Right lobe of liver (tissue), 6 donors: Measurements from ENCODE around the gene NAALADL2. TPM values are rescaled to one million over a fixed set of nuclear protein-coding genes. Genes with fewer than 3 reads are reported as not detected.

Source experiments
- ATAC-seq, 4 donors: fragments of 200-7000 bp; cut with Tn5 transposase; one replicate each; pipeline ENCODE4 v1.9.1; 2020; ENCODE audit warnings: mild to moderate bottlenecking in 4 of 4, moderate library complexity in 4 of 4
- DNase-seq, 3 donors: peaks; one replicate each; pipeline ENCODE4 v3.0.0-alpha.2; 2020
- H3K27ac ChIP-seq, 3 donors: fragments of 200-600 bp; one replicate each; pipeline ENCODE4 v1.8.0; 2022
- H3K27me3 ChIP-seq, 2 donors: fragments of 200-600 bp; one replicate each; pipeline ENCODE4 v1.8.0; 2022
- H3K36me3 ChIP-seq, 4 donors: fragments of 200-600 bp; sonication (generic) in 1 of 4; one replicate each; pipeline versions ENCODE4 v1.5.1 to v1.8.0; 2017 to 2022; ENCODE audit warnings: control low read depth in 1 of 4
- H3K4me1 ChIP-seq, 4 donors: fragments of 200-600 bp; sonication (generic) in 1 of 4; one replicate each; pipeline versions ENCODE4 v1.5.1 to v1.8.0; 2017 to 2022; ENCODE audit warnings: control low read depth in 1 of 4
- H3K4me3 ChIP-seq, 3 donors: fragments of 200-600 bp; one replicate each; pipeline ENCODE4 v1.8.0; 2022
- H3K9me3 ChIP-seq, 4 donors: fragments of 200-600 bp; sonication (generic) in 1 of 4; one replicate each; pipeline versions ENCODE4 v1.5.1 to v1.8.0; 2017 to 2022; ENCODE audit warnings: control low read depth in 1 of 4
- CTCF ChIP-seq, 4 donors: fragments of 200-600 bp in 3 of 4; fragments of 450-650 bp in 1 of 4; IDR thresholded peaks; one replicate each; pipeline versions ENCODE4 v1.5.1 to v1.8.0; 2016 to 2022; ENCODE audit warnings: antibody characterized with exemption in 4 of 4, mild to moderate bottlenecking in 2 of 4
- POLR2A ChIP-seq: fragments of 450-650 bp; IDR thresholded peaks from one replicate; pipeline ENCODE4 v1.6.1; 2017; ENCODE audit warnings: antibody characterized with exemption, mild to moderate bottlenecking
- WGBS: methylation state at CpG from one replicate; pipeline ENCODE4 v1.1.6; 2018; ENCODE audit warnings: low coverage, low lambda C conversion rate; ENCODE audit not compliant: insufficient coverage; ENCODE audit errors: missing lambda C conversion rate; 5-methylcytosine and 5-hydroxymethylcytosine counted together
- intact Hi-C, 2 donors: fragments of 100-400 bp; cut with DNase I; formaldehyde crosslinking; loops; one replicate each; pipeline versions ENCODE4 v1.11.2 to v1.14.1; 2022
- total RNA-seq, 6 experiments: library from RNA; depleted of rRNA in 2 of 6; stranded (reverse); fragments of >200 nt in 2 of 6; fragmentation: NEBNext Ultra II Directional in 3 of 6; extraction: Animal tissue kit (Norgen Biotek cat#: 25700) in 3 of 6; gene quantifications; one replicate each; pipeline versions ENCODE4 v1.1.0 to v1.2.4, GENCODE V29; 2016 to 2023
- donor health status: DM: no; HTN: yes; CAD: no.
- donor health status: DM: no; HTN: no; CAD: no.
- donor health status: DM: no; HTN: no; CAD: no.
- donor health status: DM: no; HTN: yes; CAD: no.
- donor health status: DM: no; HTN: yes; CAD: no.

The NAALADL2 gene
- total RNA-seq, 6 experiments from 2014 or later = 0.86 to 4.9 (median 3.2) TPM

GRCh38 chr3:175107995-175108394 lies 248.9 kb downstream of the NAALADL2 start:
- H3K4me3 ChIP-seq = no peak overlapping the region
- no peak for DNase-seq
- H3K9me3 ChIP-seq = no peaks in the 10 kb centered on the region
- ATAC-seq = peak in 3 of 4 donors; percentile 37 to 68 (median 46)
- peaks cover 0 to 27% (median 0%) of the 10 kb centered on the region in 4 donors for H3K4me1 ChIP-seq
- peak overlapping the region in 1 of 3 donors; percentile 27 for H3K27ac ChIP-seq
- no peaks in the 10 kb centered on the region for H3K36me3 ChIP-seq
- H3K27me3 ChIP-seq = no peaks in the 10 kb centered on the region
- TF ChIP-seq POLR2A = no peak
- no peak for TF ChIP-seq CTCF (IDR thresholded peaks at IDR 0.05)
- intact Hi-C loops = no loop called here

GRCh38 chr3:175108613-175109151 lies 249.5 kb downstream of the NAALADL2 start:
- H3K27ac ChIP-seq = peak overlapping the region in 1 of 3 donors; percentile 27
- peaks cover 0 to 27% (median 0%) of the 10 kb centered on the region in 4 donors for H3K4me1 ChIP-seq
- H3K4me3 ChIP-seq = no peak overlapping the region
- no peaks in the 10 kb centered on the region for H3K27me3 ChIP-seq
- DNase-seq (no peak), ATAC-seq (peak in 3 of 4 donors; percentile 69 to 77 (median 76))
- H3K9me3 ChIP-seq = no peaks in the 10 kb centered on the region
- intact Hi-C loops = no loop called here
- WGBS = 47% methylated on average over 2 of the region's 2 CpGs
- H3K36me3 ChIP-seq = no peaks in the 10 kb centered on the region
- no peak for TF ChIP-seq CTCF (IDR thresholded peaks at IDR 0.05)
- no peak for TF ChIP-seq POLR2A

DNA sequence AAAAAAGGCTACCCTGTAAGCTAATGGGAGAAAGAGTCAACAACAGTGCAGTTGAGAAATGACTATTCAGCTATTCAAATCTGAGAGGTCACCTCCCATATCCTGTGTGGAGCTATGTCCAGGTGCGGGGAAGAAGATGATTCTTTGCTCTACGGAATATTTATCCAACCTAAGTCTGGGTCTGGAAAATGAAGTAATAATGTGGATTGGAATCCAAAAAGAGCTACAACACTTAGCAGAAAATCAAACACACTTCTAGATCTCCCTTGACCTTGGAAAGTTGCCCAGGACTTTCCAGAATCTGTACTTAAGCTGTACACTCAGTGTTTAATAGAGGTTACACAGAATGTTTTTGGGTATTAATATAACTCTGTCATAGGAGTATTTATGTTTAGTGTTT lies 251.9 kb downstream of the NAALADL2 start:
- TF ChIP-seq POLR2A = no peak
- TF ChIP-seq CTCF (IDR thresholded peaks at IDR 0.05) = no peak
- no peak overlapping the region for H3K4me3 ChIP-seq
- intact Hi-C loops = no loop called here
- H3K27ac ChIP-seq = no peak overlapping the region
- no peaks in the 10 kb centered on the region for H3K9me3 ChIP-seq
- no peaks in the 10 kb centered on the region for H3K27me3 ChIP-seq
- DNase-seq = no peak
- H3K4me1 ChIP-seq = peaks cover 0 to 27% (median 0%) of the 10 kb centered on the region in 4 donors
- ATAC-seq = peak in 3 of 4 donors; percentile 54 to 71 (median 60)
- no peaks in the 10 kb centered on the region for H3K36me3 ChIP-seq
- WGBS = 58% methylated on average over 2 of the region's 2 CpGs

- ATAC-seq (no peak), DNase-seq (no peak)
- no peak for TF ChIP-seq POLR2A
- no peak for TF ChIP-seq CTCF (IDR thresholded peaks at IDR 0.05)
- 85% methylated on average over 1 of the region's 1 CpG for WGBS
- Histone ChIP-seq H3K27ac (no peak overlapping the region), H3K4me1 (no peaks in the 10 kb centered on the region), H3K27me3 (no peaks in the 10 kb centered on the region), H3K4me3 (no peak overlapping the region), H3K36me3 (no peaks in the 10 kb centered on the region), H3K9me3 (no peaks in the 10 kb centered on the region)
- intact Hi-C loops = no loop called here
Measured at GRCh38 chr3:175118382-175118941, 259.3 kb downstream of the NAALADL2 start.
